NCI-H2196 treated with DMSO at 0.1 percent for 48 hours (cell line): ENCODE measurements around the gene ST6GALNAC5.
"Not testable (repeated sequence)": the region's sequence is repeated elsewhere in the genome, so short reads cannot be mapped to it uniquely, and the experiment has no call there.

Experiments
- DNase-seq: peaks from one replicate; lab custom pipeline; 2025; ENCODE audit not compliant: unreplicated experiment; lab: John Stamatoyannopoulos, UW

Gene ST6GALNAC5

DNA sequence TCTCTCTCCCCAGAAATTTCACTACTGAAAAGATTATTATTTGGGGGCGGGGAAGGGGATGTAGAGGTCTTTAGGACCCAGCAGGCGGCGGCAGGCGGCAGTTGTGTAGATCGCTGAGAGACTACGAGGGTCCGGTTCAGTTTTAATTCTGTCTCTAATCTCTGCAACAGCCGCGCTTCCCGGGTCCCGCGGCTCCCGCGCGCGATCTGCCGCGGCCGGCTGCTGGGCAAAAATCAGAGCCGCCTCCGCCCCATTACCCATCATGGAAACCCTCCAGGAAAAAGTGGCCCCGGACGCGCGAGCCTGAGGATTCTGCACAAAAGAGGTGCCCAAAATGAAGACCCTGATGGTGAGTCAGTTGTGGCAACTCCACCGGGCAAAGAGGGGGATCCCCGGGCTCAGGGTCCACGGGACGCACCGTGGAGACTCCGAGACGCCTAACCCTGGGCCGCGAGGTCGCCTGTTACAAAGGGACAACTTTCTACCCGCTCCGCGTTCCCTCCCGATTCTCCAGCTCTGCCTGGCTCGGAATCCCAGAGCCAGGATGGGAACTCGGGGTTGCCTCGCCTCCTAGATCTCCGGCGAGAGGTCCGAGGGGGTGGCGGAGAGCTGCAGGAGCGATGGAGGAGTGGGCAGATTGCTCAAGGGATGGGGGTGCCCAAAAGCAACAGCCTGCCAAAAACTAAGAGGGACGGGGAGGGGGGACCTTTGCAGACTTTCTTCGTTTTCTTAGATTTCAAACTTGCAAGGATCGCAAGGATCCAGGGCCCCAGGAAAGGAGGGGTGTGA is at the start of gene ST6GALNAC5:
Gene ST6GALNAC5 (plus strand): TSS at position 139 of the 789 bp plus-strand sequence.
- DNase-seq: no peak

DNA sequence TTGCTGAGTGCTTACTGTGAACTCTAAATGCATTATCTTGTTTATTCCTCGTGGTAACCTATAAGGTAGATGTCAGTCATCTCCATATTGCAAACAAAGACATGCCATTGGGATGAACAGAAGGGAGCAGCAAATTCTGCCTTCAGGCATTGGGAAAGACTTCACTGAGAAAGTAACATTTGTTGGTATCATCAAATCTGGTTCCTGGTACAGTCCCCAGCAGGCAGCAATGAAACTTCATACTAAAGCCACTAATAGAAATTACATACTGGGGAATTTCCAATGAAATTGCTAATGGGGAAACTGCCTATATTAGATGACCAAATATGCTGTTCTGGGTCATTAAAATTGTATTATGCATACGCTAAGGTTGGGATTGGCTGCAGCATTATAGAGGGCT is 47.3 kb upstream of the ST6GALNAC5 start:
- no peak for DNase-seq

DNA sequence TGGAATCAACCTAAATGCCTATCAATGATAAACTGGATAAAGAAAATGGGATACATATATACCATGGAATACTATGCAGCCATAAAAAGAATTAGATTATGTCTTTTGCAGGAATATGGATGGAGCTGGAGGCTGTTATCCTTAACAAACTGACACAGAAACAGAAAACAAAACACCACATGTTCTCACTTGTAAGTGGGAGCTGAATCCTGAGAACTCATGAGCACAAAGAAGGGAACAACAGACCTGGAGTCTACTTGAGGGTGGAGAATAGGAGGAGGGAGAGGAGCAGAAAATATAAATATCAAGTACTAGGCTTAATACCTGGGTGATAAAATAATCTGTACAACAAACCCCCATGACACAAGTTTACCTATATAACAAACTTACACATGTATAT is 44.3 kb upstream of the ST6GALNAC5 start:
- not testable (repeated sequence) for DNase-seq

DNA sequence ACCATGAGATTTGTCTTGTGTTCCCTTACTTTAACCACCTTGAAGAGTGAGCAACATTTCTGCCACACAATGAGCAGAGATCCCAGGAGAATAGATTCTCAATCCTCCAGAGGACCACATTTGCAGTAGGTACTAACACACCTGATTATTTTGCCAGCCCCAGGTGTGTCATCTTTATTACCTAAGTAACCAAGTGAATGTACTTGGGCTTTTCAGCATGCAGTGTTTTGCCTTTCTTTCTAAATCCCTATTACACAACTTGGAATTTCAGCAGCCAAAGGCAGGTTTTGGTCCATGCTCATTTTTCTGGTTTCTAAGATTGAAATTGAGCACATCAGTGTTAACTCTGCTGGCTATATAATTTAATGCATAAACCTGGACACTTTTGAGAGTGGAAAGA is 43.2 kb upstream of the ST6GALNAC5 start:
- DNase-seq: no peak

DNA sequence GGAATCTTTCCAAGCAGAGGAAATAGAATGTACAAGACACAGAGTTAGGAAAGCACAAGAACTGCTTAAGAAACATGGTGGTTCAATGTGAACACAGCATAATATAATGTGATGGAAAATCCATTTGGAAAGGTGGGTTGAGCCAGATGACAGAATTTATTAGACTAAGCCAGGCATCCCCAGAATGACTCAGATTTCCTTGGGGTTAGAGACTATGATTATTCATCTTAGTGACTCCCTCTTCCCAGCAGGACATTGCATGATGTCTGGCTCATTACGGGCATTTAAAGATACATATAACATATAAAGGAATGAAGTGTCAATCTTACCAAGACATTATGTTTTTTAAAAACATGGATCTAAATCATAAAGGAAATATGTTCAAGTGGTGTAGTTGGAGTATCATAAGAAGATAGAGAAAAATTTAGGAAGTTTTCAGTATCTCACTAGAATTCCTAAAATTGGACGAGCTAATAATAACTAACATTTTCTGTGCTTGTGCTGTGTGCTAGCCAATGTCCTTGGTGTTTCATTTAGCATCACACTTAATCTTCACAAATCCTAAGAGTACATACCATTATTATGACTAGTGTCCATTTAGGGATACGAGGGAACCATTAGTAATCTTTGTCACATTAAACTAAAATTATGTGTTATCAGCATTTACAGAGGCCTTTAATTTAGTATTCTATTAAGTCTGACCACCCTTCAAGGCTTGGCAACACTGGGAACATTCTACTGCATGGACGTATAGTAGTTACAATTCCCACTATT is 41.0 kb upstream of the ST6GALNAC5 start:
- DNase-seq: no peak

DNA sequence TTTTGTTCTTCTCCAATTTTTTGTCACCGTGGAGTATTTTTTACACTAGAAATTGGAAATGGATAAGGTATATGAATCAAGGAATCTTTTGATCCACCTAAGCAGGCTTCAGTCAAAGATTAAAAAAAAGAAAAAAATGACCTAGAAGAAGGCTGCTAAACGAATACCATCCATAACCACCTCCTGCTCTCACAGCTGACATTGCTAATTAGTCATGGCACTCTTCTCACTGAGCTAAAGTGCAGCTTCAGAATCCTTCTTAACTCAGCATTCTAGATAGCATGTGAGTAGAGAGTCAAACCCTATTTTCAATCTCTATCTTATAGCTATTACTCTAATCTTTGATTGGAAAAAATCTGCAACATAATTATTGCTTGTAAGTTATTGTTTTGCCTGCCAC is 40.2 kb upstream of the ST6GALNAC5 start:
- no peak for DNase-seq

DNA sequence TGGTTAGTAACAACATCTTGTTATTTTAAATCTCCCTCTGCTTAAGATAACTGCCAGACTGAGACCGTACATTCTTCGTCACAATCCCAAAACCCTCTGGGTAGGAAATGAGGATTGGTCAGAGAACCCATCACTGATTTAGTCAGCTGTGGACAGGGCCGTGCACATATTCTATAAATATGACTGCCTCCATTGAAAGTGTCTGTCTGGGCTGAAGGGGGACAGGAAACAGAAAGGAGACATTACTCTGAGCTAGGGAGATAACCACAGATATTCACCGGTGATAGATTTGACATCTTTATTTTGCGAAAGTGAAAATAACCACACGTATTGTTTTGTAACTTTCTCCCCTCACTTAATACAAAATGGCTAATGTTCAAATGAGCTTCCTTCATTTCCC is 36.9 kb upstream of the ST6GALNAC5 start:
- DNase-seq: no peak

DNA sequence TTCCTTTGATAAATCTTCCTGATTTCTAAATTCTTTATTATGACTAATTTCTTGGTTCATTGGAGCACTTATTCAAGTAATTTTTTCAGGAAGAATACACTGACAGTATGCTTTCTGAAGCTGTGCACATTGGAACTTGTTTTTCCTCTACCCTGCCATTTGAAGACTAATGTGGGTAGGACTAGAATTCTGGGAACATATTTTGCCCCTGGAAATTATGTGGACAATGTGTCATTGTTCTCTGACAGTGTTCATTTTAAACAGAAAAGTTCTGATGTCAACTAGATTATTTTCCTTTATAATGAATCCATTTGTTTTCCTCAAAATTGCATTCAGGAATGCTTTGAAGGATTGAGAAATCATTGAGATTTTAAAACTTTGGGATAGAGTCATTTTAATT is 34.8 kb upstream of the ST6GALNAC5 start:
- no peak for DNase-seq

DNA sequence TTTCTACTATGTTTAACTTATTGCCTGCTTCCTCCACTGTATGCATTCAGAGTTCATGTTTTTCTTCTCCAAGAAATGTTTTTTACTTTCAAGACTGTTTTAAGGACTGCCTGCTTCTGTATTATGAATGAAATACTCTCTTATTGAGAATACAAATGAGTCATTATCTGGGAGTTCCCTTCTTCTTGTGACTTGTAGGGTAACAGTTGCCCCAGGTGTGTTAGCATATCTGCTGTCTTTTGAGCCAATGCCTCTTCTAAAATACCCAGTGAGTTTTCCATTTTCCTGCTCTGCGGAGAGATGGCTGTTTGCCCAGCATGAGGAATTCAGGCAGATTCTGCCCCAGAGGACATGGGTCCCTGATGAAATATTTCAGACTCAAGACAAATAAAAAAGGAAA is 34.1 kb upstream of the ST6GALNAC5 start:
- DNase-seq: no peak

DNA sequence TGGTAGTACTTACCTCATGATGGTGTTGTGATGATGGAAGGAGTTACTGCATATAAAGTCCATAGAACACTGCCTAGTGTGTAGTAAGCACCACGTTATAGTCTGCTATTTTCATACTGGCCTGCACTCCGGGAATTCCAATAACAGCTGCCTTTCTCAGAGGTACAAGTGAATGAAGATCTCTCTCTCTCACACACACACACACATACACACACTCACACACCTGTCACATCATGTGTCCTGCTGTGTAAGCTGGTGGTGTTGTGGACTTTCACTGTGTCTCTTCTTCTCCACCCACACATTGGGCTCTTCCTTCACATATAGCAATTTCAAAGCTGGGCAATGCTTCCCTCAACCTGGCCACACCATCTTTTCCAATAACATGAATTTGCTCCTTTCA is 33.4 kb upstream of the ST6GALNAC5 start:
- DNase-seq: no peak

DNA sequence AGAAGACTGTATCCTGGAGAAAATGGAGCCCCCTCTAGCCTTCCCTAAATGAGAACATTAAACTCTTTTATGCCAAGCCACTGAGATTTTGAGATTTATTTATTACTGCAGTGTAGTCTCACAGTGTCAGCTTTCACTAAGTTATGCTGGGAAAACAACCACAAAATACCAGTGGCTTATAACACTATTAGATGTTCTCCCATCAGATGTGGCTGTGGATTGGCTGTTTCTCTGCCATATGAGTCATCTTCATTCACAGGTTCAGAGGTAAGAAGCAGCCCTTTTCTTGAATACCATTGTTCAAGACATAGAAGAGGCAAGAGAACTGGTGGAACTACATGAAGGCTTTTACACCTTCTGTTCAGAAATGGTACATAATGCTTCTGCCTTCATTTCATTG is 32.1 kb upstream of the ST6GALNAC5 start:
- DNase-seq: no peak

DNA sequence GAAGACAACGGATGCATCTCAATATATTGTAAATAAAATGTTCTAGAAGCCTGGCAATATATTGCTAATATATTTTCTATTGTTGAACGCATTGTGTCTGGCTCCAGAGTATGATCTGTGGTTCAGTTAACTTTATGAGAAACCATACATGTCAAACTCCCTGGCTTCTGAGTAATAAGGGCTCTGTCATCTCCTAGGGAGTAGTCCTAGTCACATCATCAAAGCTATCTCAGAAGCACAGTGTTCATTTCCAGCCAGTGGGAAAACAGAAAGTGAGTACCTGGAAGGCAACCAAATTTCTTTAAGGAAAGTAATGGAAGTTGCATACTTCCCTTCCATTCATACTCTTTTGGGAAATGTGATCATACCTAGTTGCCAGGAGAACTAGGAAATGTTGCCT is 27.0 kb upstream of the ST6GALNAC5 start:
- DNase-seq: no peak

DNA sequence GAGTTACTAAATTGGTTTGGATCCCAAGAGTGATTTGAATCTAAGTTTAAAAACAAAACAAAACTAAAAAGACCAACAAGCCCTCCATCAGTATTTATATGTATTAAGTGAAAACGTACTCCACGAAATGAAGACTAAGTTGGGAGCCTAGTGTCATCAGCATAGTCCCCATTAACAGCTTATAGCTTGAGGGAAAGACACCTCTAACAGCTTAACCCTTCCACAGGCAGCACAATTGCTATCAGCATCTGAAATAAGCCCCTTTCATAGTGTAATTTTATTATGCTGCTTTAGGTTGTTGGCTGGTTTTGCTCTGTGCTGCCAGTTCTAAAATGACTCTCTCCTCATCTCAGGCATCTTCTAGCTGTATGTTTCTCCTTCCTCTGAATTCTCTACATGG is 25.8 kb upstream of the ST6GALNAC5 start:
- no peak for DNase-seq

DNA sequence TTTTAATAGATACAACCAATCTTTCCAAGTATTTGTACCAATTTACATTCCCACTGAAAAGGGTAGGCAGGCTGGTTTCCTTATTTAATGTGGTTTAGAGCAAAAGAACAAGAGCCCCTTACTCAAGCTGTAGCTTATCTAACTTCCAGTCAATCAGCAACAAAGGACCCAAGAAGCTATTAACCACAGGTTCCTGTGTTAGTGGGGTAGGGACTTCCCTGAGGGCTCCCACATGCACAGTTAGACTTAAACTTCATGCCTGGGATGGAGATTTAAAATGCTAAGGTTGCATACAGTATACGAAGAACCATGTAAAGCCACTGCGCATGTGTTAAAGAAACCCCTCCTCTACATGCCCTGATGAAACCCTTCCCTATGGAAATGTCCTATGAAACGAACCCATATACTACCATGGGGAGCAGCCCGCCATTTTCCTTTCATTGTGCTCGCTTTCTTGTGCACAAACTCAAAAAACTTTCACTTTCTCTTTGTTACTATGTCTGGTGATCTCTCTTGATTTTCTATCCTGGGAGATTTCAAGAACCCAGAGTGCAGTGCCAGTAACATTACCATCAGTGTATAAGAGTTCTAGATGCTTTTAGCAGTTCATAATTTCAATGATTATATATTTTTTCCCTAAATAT is 23.3 kb upstream of the ST6GALNAC5 start:
- DNase-seq: no peak

DNA sequence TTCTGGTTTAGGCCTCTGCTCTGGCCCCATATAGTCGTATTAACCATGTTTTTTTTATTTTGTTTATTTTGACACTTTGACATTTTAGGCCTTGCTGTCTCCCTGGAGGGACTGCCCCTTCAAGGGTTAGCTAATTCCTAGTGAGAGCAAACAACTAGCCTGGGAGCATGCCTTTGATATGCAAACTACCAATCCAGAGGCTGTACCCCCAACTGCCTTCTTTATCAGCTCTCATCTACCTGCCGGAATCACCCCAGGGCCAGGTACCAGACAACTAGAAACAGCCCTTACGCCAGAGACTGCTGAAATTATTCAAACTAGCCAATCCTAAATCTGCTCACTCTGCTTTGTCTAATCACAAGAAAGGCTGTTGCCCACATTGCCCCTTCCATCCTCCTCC is 13.0 kb upstream of the ST6GALNAC5 start:
- DNase-seq: no peak

DNA sequence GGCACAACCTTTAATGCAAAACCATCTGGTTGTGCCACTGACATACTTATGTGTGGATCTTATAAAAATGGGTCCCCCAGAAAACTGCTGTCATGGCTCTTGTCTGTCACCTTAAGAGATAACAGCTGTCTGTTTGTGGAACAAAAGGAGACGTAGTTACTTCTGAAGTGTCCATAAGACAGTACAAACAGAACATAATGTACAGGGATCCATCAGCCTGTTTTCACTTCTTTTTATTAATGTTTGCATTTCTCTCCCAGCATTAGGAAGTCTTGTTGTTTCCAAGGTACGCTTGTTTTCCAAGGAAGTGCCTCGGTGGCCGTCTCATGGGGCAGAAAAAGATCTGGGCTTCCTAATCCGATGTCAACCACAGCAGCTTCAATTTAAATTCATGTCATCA is 11.2 kb upstream of the ST6GALNAC5 start:
- no peak for DNase-seq

DNA sequence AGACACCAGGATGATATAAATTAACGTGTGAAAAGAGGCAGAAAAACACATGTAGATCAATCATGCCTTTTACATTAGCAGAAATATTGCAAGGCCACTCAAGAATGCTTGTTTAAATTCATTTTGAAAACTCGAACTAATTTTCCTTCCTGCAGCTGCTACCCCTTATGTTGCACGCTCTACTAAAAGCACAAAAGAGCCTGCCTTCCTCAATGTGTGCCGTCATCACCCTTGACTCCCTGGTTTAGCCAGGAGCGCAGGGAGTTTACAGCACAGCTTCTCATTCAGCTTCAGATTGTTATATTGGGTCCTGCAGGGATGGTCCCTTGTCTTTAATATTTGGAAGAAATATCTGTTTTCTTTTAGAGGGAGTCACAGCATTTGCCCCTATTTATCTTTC is 10.1 kb upstream of the ST6GALNAC5 start:
- DNase-seq: no peak

DNA sequence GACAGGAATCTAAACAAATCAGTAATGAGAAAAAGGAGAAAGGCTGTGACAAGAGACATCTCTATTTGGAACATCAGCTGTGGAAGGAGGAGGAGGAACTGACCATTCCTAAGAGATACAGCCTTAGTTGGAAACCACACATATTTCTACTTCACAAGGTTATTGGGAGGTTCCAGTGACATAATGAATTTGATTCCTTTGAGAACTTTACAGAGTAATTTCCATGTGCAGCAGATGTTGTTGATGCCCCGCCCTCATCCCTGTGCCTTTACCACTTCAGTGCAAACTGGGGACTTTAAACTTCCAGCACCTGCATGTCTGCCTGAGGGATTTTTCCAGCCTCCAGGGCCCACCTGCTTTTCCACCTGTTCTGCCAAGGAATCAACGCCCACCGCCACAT is 9.3 kb upstream of the ST6GALNAC5 start:
- no peak for DNase-seq

DNA sequence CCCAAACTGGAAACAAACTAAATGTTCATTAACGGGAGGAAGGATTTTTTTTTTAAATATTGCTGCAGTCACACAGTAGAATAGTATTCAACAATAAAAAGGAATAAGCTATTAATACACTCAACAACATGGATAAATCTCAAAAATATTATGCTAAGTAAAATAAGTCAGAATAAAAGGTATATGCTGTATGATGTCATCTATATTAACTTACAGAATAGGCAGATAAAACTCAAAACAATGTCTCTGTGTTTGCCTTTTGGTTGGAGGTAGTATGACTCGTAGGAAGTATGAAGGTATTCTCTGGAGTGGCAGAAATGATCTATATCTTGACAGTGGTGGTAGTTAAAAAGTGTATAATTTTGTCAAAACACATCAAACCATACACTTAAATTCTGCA is 6.1 kb upstream of the ST6GALNAC5 start:
- no peak for DNase-seq

DNA sequence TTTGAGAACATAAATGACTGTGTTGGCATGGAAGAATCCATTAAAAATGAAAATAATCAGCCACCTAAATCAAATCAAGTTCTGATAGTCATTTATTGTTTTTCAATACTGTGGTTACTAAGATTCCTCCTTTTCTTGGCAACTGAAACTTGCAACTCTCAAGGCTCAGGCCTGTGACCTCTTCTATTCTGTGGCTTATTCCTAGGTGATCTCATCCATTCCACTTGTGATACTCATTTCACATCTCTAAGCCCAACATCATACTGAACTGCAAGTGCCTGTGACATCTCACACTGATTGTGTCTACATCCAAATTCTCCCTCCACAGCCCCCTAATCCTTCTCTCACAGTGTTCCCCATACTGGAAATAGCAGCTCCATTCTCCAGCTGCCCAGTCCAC is 4.8 kb upstream of the ST6GALNAC5 start:
- no peak for DNase-seq

DNA sequence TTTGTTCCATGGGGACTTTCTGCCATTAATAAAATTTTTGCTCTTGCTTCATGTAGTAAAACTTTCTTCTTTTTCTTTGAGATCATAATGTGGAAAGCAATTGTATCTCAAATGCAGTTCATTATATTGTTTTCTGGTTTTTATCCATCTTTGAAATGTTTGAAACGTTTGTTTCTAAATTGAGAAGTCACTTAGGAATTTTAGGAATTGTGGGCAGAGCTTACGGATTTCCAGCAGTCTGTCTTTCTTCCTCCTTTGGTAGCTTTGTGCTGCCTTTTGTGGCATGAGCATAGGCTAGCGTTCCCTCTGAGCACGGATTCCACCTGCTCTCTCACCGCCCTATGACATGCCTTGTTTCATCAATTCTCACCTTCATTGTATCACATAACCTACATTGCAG is 2.9 kb upstream of the ST6GALNAC5 start:
- DNase-seq: no peak

DNA sequence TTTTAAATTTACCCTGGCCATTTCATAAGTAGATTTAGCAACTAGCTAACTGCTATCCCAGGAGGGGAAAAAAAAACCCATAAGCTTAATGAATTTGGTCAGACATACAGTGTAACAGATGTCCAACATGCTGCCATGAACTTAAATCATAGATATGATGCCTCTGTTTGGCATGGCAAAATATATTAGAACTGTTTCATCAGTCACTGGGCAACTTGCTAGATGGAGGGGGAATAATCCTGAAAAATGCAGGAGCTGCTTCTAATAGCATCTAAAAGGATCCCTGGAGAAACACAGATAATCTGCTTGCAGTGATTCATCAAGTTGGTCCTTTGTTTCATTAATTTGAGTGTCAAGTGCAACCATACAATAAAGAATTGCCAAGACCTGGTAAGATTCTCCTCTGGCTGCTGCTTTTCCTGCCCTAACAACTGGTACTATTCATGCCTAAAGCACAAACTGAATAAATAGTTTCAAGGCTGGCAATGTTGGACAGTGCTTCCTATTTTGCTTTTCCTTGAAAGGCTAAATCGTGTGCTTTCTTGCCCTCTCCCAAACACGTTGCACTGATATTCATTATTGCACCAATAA is 1.5 kb upstream of the ST6GALNAC5 start:
- no peak for DNase-seq
